GM19438 (cell line): ENCODE measurements around the gene NLRP7.
"Not testable (repeated sequence)": the region's sequence is repeated elsewhere in the genome, so short reads cannot be mapped to it uniquely, and the experiment has no call there.

ENCODE experiments used
- ATAC-seq: cut with Tn5 transposase; IDR thresholded peaks from one replicate; pipeline ENCODE4 v1.9.1; 2021; ENCODE audit warnings: low read depth; ENCODE audit not compliant: unreplicated experiment

Gene NLRP7

GRCh38 chr19:54919646-54920563 lies 27.4 kb downstream of the NLRP7 start:
- ATAC-seq, result not testable (repeated sequence)

- ATAC-seq, result no peak
These were observed 28.8 kb downstream of the NLRP7 start for GRCh38 chr19:54918499-54918898.

DNA sequence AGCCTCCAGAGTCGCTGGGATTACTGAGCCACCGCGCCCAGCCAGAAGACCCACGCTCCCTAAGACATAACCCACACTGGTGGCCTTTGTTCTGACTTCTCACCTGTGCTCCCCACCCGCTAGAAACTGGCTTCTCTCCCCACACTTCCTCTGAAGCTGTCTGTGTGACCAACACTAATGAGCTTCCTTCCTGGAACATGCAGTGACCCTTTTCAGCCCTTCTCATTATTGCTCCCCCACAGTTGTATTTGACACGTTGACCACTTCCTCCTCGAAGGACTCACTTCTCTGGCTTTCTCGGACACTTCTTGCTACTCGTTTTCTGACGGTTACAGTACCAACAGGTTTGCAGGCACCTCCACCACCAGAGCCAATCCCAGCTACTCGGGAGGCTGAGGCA lies 30.5 kb downstream of the NLRP7 start:
- ATAC-seq, result no peak

DNA sequence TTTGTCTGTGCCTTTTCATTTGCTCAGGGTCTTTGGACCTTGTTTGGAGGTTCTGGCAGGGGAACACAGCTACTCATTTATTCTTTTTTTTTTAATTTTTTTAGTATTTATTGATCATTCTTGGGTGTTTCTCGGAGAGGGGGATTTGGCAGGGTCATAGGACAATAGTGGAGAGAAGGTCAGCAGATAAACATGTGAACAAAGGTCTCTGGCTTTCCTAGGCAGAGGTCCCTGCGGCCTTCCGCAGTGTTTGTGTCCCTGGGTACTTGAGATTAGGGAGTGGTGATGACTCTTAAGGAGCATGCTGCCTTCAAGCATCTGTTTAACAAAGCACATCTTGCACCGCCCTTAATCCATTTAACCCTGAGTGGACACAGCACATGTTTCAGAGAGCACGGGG lies 39.4 kb downstream of the NLRP7 start:
- not testable (repeated sequence) for ATAC-seq

DNA sequence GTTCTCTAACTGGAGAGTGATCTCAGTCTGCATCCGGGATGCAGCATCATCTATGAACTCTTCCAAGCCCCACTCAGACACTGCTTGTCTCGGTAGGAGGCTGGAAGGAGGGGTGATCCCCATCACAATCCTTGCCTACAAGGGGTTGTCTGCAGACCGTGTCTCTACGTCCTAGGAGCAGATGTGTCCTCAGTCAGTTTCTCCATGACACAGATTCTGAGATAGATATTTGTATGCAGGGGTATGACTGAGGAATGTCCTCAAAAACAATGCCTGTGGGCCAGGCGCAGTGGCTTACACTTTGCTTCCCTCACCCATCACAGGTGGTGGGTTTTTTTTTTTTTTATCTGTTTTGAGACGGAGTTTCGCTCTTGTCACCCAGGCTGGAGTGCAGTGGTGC lies 40.5 kb downstream of the NLRP7 start:
- ATAC-seq, result no peak

DNA sequence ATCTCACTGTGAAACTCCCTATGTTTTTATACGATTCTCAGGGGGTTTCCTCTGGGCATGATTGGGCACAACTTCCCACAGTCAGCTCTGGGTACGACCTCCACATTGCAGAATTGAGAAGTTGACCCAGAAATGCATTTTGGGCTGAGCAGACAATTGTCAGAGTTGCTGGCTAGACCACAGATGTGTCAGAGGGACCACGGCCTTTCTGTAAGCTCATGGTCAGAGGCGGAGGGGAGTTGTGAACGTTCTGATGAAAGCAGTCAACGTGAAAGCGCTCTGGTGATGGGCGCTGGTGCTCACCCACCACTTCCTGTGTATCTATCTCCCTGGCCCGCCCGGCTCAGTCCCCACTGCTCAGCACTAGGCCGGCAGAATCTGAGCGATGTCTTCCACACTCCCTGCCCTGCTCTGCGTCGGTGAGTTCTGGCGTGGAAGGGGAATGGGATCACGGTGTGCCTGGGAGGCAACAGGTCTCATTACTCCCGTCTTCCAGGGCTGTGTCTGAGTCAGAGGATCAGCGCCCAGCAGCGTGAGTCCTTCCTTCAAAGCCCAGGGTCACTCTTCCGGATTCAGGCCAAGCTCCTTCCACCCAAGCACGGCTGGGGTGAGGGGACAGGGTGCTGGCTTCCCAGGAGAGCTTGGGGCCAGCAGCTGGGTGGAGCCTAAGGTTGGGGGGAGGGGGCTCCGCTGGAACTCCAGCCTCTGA lies 41.4 kb downstream of the NLRP7 start, which contains the start of gene NCR1:
Gene NCR1, plus strand, starts transcription at position 346 of the 709 bp plus-strand sequence. Its CDS starts 40 bp downstream, at position 386.
- no peak for ATAC-seq

DNA sequence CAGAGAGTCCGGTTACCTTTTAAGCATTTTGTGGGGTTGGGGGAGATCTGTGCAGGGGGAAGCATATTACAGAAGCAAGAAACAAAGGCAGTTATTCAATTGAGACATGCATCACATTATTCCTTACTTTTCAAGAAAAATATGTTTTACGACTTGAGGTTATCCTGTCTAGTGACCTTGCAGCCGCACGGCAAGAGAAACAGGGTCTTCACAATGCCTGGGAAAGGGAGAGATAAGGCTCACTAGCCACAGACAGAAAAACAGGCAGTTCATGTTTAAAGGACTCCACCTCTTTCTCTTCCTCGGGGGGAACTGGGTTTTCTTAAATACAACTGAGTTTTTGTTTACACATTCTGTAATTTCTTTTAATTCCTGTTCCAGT lies 41.9 kb downstream of the NLRP7 start:
- no peak for ATAC-seq

DNA sequence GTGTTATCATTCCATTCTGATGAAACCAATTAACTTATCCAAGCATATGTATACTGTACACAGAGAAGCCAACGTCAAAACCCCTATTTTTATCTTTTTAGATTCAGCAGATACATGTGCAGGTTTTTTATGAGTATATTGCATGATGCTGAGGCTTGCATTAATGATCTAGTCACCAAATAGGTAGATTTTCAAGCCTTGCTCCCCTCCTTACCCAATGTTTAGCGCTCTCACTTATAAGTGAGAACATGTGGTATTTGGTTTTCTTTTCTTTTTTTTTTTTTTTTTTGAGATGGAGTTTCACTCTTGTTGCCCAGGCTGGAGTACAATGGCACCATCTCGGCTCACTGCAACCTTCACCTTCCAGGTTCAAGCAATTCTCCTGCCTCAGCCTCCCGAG lies 43.1 kb downstream of the NLRP7 start:
- not testable (repeated sequence) for ATAC-seq

DNA sequence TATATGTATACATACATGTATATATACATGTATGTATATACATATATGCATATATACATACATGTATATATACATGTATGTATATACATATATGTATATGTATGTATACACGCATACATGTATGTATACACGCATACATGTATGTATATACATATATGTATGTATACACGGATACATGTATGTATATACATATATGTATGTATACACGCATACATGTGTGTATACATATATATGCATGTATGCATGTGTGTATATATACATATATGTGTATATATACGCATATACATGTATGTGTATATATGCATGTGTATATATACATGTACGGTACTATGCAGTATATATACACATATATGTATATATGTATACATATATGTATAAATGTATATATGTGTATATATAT lies 44.0 kb downstream of the NLRP7 start:
- no peak for ATAC-seq

GRCh38 chr19:54902061-54902460 lies 45.3 kb downstream of the NLRP7 start:
- no peak for ATAC-seq

GRCh38 chr19:54901153-54901552 lies 46.2 kb downstream of the NLRP7 start:
- not testable (repeated sequence) for ATAC-seq

DNA sequence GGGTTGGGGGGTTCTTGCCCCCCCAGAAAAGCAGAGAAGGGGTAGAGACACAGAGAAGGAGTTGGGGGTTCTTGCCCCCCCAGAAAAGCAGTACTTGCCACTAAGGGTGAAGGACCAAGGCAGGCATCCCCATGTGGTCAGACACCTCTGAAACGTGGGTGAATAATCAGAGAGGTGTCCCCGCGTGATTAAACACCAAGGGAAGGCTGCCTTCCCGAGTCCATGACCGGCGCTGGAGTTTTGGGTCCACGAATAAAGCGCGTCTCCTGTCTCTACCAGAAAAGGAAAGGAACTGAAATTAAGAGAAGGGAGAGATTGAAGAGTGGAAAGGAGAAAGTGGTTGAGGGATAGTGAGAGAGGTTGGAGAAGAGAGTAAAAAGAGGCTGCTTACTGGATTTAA lies 47.7 kb downstream of the NLRP7 start:
- ATAC-seq, result not testable (repeated sequence)

DNA sequence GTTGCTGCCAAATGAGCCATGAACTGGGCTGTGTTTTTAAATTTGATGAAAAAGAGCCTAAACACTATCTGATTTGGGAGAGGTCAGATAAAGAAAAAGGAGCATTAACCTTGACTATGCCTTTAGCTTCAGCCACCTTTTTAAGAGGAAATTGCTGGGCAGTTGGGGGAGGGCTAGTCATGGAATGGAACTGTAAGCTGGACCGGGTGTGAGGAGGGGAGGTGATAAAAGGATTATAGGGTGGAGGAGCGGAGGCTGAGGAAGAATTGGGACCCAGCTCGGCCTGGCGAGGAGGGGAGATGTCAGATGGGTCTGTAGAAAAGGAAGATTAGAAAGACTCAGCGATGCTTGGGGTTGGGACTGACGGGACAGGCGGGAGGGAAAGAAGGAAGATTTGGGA lies 48.6 kb downstream of the NLRP7 start:
- ATAC-seq, result not testable (repeated sequence)

- no peak for ATAC-seq
These were observed 51.3 kb downstream of the NLRP7 start for GRCh38 chr19:54896036-54896435.

- not testable (repeated sequence) for ATAC-seq
These were observed 53.2 kb downstream of the NLRP7 start for GRCh38 chr19:54894106-54894505.

DNA sequence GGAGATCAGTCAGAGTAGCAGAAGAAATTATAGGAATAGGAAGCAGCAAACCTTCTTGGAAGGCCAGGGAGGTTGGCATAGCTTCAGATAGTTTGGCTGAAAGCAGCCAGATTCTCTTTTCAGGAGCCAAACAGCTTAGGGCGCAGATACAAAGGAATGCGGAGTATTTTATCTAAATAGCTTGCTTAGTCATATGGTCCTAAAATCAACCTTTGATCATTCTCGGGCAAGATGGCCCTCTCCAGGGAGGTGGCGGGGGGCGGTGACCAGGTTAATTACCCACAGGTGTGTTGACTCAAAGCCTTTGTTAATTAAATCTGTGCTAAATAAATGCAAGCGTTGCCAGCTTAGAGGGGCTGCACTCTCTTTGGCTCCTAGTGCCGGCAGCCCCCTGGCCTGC lies 53.9 kb downstream of the NLRP7 start:
- ATAC-seq, result no peak

DNA sequence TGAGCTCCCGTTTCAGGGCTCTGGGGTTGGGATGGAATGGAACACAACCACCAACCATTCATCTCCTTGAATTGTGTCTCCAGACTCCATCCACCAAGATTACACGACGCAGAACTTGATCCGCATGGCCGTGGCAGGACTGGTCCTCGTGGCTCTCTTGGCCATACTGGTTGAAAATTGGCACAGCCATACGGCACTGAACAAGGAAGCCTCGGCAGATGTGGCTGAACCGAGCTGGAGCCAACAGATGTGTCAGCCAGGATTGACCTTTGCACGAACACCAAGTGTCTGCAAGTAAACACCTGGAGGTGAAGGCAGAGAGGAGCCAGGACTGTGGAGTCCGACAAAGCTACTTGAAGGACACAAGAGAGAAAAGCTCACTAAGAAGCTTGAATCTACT lies 57.8 kb downstream of the NLRP7 start:
- ATAC-seq, result no peak

GRCh38 chr19:54888239-54888638 lies 59.1 kb downstream of the NLRP7 start:
- no peak for ATAC-seq

- ATAC-seq, result no peak
These were observed 64.1 kb downstream of the NLRP7 start for GRCh38 chr19:54883228-54883627.

DNA sequence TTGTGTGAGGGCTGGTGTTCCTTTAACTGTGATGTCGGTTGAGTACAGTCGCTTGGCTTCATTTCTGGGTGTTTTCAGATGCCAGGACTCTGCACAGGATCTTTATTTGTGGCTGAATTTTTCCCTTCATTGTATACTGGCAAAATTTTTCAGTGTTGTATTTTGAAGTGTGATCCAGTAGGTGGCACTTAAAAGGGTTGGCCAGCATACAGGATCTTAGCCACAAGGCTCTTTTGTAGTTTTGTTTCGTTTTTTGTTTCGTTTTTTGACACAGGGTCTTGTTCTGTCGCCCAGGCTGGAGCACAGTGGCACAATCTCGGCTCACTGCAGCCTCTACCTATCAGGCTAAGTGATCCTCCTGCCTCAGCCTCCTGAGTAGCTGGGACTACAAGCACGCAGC lies 64.6 kb downstream of the NLRP7 start:
- ATAC-seq, result no peak

GRCh38 chr19:54881884-54882283 lies 65.4 kb downstream of the NLRP7 start:
- no peak for ATAC-seq

DNA sequence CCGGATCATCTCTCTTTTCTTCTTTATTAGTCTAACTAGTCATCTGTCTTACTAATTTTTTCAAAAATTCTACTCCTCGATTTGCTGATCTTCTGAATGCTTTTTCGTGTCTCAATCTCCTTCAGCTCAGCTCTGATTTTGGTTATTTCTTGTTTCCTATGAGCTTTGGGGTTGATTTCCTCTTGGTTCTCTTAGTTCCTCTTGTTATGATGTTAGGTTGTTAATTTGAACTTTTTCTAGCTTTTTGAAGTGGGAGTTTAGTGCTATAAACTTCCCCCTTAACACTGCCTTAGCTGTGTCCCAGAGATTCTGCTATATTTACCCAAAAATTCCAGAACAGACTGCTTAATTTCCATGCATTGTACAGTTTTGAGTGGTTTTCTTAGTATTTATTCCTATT lies 69.9 kb downstream of the NLRP7 start:
- no peak for ATAC-seq
